IgD-negative memory B cell (primary cell): ENCODE data around the gene SH3PXD2A. TPM values are rescaled to one million over a fixed set of nuclear protein-coding genes. Genes with fewer than 3 reads are reported as not detected.
"Not testable (repeated sequence)": the region's sequence is repeated elsewhere in the genome, so short reads cannot be mapped to it uniquely, and the experiment has no call there.

Experiments used
- H3K27ac Mint-ChIP-seq, 3 donors: one replicate each; pipeline ENCODE4 v1.8.0; 2020 to 2022; ENCODE audit warnings: mild to moderate bottlenecking in 3 of 3, mixed read lengths in 3 of 3, moderate library complexity in 1 of 3
- H3K27me3 Mint-ChIP-seq: one replicate; pipeline ENCODE4 v1.8.0; 2021; ENCODE audit warnings: mixed read lengths
- H3K36me3 Mint-ChIP-seq: one replicate; pipeline ENCODE4 v1.8.0; 2020; ENCODE audit warnings: mild to moderate bottlenecking, mixed read lengths
- H3K4me1 Mint-ChIP-seq, 3 donors: one replicate each; pipeline ENCODE4 v1.8.0; 2020 to 2022; ENCODE audit warnings: mixed read lengths in 3 of 3, mild to moderate bottlenecking in 1 of 3
- H3K4me3 Mint-ChIP-seq, 4 donors: one replicate each; pipeline ENCODE4 v1.8.0; 2020 to 2022; ENCODE audit warnings: mild to moderate bottlenecking in 4 of 4, mixed read lengths in 4 of 4, moderate library complexity in 3 of 4
- H3K9me3 Mint-ChIP-seq, 3 donors: one replicate each; pipeline ENCODE4 v1.8.0; 2020 to 2021; ENCODE audit warnings: mixed read lengths in 3 of 3, mild to moderate bottlenecking in 1 of 3
- polyA plus RNA-seq: library from polyadenylated mRNA; unstranded; fragments of 300-500 nt; fragmentation: Illumina TruSeq; gene quantifications from one replicate; pipeline ENCODE4 v1.2.3, GENCODE V29; 2021

SH3PXD2A gene
- polyA plus RNA-seq, 1 donor from 2014 or later: 1.2 TPM

GRCh38 chr10:103633846-103634245 is 221.5 kb downstream of the SH3PXD2A start:
- Mint-ChIP-seq H3K4me1 (no peaks in the 10 kb centered on the region), H3K4me3 (no peak overlapping the region), H3K36me3 (no peaks in the 10 kb centered on the region), H3K27ac (no peak overlapping the region), H3K9me3 (no peaks in the 10 kb centered on the region), H3K27me3 (no peaks in the 10 kb centered on the region)

DNA sequence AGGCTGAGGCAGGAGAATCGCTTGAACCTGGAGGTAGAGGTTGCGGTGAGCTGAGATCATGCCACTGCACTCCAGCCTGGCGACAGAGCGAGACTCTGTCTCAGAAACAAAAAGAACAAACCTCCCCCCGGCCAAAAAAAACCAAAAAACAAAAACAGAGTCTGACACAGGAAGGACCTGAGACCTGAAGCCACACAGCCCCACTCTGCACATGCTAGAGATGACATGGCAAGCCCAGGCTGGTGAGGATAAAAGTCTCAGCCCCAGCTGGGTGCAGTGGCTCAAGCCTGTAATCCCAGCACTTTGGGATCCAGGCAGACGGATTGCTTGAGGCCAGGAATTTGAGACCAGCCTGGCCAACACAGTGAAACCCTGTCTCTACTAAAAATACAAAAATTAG is 222.5 kb downstream of the SH3PXD2A start:
- not testable (repeated sequence) for H3K4me3 Mint-ChIP-seq, H3K27ac Mint-ChIP-seq, H3K36me3 Mint-ChIP-seq, H3K27me3 Mint-ChIP-seq, H3K9me3 Mint-ChIP-seq, H3K4me1 Mint-ChIP-seq

DNA sequence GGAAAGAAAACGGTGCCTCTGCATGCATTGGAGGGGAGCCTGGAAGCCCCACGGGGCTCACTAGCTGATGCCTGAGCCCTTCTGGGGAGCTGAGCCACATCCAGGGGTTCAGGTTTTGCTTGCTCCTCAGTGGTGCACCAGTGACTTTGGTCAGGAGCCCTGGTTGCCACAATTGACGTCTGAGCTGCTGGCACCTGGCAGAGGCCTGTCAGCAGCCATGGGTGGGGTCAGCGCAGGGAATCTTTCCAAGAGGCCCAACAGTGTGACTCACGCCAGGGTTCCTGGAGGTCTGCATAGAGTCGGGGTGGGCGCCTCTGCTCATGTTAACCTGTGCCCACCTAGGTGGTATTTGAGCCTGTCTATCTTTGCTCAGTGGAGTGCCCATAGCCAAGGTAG is 223.1 kb downstream of the SH3PXD2A start:
- no peak overlapping the region for H3K4me3 Mint-ChIP-seq
- no peaks in the 10 kb centered on the region for H3K4me1 Mint-ChIP-seq
- no peak overlapping the region for H3K27ac Mint-ChIP-seq
- no peaks in the 10 kb centered on the region for H3K36me3 Mint-ChIP-seq
- no peaks in the 10 kb centered on the region for H3K27me3 Mint-ChIP-seq
- no peaks in the 10 kb centered on the region for H3K9me3 Mint-ChIP-seq

DNA sequence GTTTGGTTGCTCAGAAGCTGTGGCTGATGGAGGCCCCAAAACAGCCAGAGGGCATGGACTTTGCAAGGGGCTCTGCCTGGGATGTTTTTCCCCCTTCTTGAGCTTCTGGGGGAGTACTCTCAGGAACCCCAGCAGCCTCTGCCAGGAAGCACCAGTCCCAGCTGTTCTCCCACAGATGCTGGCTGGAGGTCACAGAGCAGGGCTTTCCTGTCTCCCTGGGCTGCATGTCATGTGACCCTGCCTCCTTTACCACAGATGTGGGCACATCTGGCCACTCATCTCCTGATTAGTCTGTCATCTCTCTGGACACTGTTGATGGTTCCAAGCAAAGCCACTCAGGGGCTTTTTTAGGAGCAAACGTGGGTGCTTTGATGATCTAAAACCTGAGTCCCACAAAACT is 225.2 kb downstream of the SH3PXD2A start:
- Mint-ChIP-seq H3K27ac (no peak overlapping the region), H3K9me3 (no peaks in the 10 kb centered on the region), H3K4me3 (no peak overlapping the region), H3K4me1 (peaks cover 0 to under 1% (median 0%) of the 10 kb centered on the region in 3 donors), H3K27me3 (no peaks in the 10 kb centered on the region), H3K36me3 (peaks cover under 1% of the 10 kb centered on the region)

GRCh38 chr10:103629581-103629980 is 225.8 kb downstream of the SH3PXD2A start:
- no peaks in the 10 kb centered on the region for H3K27me3 Mint-ChIP-seq
- no peak overlapping the region for H3K4me3 Mint-ChIP-seq
- peaks cover 2% of the 10 kb centered on the region for H3K36me3 Mint-ChIP-seq
- H3K9me3 Mint-ChIP-seq: no peaks in the 10 kb centered on the region
- no peak overlapping the region for H3K27ac Mint-ChIP-seq
- peaks cover 0 to 1% (median 0%) of the 10 kb centered on the region in 3 donors for H3K4me1 Mint-ChIP-seq

DNA sequence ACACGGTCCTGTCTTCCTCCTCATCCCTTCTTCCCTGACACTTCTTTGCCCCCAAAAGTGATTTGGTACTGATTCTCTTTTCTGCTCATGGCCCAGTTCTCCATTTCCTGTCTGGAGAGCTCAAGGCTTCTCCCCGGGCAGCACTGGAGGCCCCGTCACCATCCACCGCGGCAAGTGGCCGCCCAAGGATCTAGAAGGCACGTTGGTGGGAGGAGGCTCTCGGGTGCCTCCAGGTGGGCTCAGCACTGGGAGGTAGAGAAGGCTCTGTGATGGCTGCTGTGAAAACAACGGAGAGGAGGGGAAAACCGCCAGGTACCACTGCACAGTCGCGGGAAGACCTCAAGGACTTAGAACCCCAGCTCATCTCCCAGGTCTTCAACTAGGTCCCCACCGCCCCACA is 227.5 kb downstream of the SH3PXD2A start:
- no peaks in the 10 kb centered on the region for H3K9me3 Mint-ChIP-seq
- H3K36me3 Mint-ChIP-seq: peaks cover 2% of the 10 kb centered on the region
- peaks cover 0 to 1% (median 0%) of the 10 kb centered on the region in 3 donors for H3K4me1 Mint-ChIP-seq
- no peak overlapping the region for H3K27ac Mint-ChIP-seq
- no peak overlapping the region for H3K4me3 Mint-ChIP-seq
- H3K27me3 Mint-ChIP-seq: no peaks in the 10 kb centered on the region

GRCh38 chr10:103627111-103627892 is 228.1 kb downstream of the SH3PXD2A start:
- Mint-ChIP-seq H3K36me3 (peaks cover 2% of the 10 kb centered on the region), H3K4me3 (no peak overlapping the region), H3K4me1 (peaks cover 0 to 1% (median 0%) of the 10 kb centered on the region in 3 donors), H3K9me3 (no peaks in the 10 kb centered on the region), H3K27ac (no peak overlapping the region), H3K27me3 (no peaks in the 10 kb centered on the region)

DNA sequence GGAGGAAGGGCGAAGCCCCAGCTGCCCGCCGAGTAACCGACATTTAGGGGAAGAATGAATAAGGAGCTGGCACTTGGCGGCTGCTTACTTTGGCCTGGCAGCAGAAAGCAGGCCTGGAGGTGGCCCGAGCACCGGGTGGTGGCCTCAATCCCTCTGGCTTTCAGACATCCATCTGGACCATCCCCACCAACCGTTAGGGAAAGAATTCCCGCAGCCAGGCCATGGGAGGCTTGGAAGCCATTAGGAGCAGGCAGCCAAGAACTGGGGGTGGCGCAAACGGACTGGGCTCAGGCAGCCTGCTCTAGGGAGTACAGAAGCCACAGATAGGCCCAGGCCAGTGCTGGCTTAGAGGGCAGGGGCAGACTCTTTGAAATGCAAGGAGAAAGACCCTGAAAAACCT is 229.2 kb downstream of the SH3PXD2A start:
- H3K27ac Mint-ChIP-seq: no peak overlapping the region
- no peak overlapping the region for H3K4me3 Mint-ChIP-seq
- H3K9me3 Mint-ChIP-seq: no peaks in the 10 kb centered on the region

DNA sequence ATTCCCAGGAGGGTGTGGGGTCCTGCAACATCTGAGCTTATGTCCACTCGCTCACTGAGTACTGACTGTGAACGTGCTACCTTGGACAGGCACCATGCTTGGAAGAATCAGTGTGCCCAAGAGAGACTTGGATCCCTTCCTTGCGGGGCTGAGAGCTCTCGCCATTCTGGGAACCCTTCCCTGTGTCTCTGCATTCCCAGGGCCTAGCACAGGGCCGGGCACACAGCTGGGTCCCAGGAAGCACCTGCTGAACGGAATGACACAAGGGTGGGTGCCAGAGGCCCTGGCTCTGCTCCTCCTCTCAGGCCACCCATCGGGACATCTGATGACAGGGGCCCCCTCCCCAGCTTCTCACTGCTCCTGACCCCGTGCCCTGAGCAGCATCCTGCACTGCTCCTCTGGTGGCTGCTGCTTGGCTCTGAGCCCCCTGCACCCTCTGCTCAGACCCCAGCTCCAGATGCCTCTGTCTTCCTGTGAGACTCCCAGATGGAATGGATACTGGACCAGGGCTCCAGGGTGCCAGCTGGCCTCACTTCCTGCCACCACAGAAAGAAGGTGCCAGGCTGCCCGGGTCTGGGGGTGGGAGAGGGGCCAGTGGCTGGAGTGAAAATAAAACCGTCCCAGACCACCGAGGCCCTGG is 232.3 kb downstream of the SH3PXD2A start:
- H3K27ac Mint-ChIP-seq: no peak overlapping the region
- no peak overlapping the region for H3K4me3 Mint-ChIP-seq
- peaks cover 0 to 1% (median 1%) of the 10 kb centered on the region in 3 donors for H3K4me1 Mint-ChIP-seq
- H3K27me3 Mint-ChIP-seq: no peaks in the 10 kb centered on the region
- no peaks in the 10 kb centered on the region for H3K9me3 Mint-ChIP-seq
- peaks cover 2% of the 10 kb centered on the region for H3K36me3 Mint-ChIP-seq

More for the DNA sequence above, 229.2 kb downstream of the SH3PXD2A start:
- Mint-ChIP-seq H3K4me1 (peaks cover 0 to 1% (median 0%) of the 10 kb centered on the region in 3 donors), H3K27me3 (no peaks in the 10 kb centered on the region), H3K36me3 (peaks cover 2% of the 10 kb centered on the region)

DNA sequence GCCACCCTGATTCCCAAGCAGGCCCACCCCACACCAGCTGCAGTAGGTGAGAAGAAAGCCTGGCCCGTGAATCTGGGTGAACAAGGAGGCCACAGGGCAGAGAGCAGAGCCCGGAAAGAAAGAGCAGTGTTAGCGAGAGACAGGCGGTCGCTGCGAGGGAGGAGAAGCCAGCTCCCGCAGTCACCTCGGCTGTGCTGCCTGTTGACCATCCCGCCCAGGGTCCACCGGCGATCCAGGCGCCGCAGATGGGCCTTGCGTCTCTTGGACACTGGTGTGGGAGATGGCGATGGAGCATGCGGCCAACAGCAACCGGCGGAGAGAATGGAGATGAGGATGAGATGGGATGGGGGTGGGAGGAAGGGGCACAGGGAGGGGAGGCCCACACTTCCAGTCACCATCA is 233.1 kb downstream of the SH3PXD2A start:
- H3K27ac Mint-ChIP-seq: no peak overlapping the region

DNA sequence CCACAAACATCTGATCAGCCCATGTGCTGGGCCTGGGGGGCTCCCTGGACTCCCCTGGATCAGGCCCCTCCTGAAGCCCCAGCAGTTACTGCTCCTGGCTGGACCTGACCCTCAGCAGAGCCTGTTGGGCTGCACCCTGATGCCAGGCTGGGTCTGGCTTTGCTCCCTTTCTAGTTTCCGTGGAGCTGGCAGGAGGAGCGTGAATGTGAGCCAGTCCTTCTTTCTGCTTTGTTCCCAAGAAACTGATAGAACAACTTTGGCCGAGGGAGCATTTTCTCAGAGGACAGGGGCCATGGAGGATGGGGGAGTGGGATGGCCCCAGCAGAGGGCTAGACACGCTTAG is 233.6 kb downstream of the SH3PXD2A start:
- Mint-ChIP-seq H3K27ac (no peak overlapping the region), H3K4me1 (peaks cover 0 to 1% (median 1%) of the 10 kb centered on the region in 3 donors), H3K27me3 (no peaks in the 10 kb centered on the region), H3K4me3 (no peak overlapping the region), H3K36me3 (peaks cover 2% of the 10 kb centered on the region), H3K9me3 (no peaks in the 10 kb centered on the region)

More for the DNA sequence above, 233.1 kb downstream of the SH3PXD2A start:
- Mint-ChIP-seq H3K4me1 (peaks cover 0 to 1% (median 1%) of the 10 kb centered on the region in 3 donors), H3K9me3 (no peaks in the 10 kb centered on the region), H3K27me3 (no peaks in the 10 kb centered on the region), H3K4me3 (no peak overlapping the region), H3K36me3 (peaks cover 2% of the 10 kb centered on the region)

DNA sequence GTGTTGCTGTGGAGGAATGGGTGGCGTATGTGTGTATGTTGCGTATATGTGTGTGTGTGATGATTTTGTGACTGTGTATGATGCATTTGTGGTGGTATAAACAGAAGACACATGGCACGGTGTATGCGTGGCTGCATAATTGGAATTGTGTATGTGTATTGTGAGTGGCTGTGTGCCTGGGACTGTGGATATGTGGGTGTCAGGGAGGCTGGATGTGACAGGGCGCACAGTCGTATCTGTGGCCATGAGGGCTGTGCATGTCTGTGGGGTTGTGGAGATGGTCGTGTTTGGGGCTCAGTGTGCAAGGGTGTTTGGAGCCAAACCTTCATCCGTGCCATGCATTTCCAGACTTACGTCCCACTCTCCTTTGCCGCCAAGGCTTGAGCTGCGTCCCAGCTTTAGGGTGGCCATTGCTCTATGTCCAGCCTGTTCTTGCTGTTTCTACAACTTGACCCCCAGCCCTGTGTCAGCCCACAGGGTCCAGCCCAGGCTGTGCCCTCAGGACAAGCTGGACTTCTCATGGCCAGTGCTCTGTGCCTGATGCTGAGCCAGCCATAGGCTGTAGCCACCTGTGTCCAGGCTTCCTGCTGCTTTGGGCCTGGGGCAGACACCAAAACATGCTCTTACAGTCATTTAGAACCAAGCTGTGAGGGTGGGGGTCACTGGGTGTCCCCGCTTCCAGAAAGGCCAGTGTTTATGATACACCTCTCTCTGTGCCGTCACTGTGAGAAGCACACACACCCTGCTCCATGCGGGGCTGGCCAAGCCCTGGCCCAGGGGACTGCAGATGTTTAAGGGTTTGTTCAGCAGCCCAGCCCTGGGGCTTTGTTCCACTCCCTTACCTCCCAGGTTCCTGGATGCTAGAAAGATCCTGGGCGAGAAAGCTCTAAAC is 234.2 kb downstream of the SH3PXD2A start:
- H3K9me3 Mint-ChIP-seq: no peaks in the 10 kb centered on the region
- no peak overlapping the region for H3K4me3 Mint-ChIP-seq
- no peak overlapping the region for H3K27ac Mint-ChIP-seq
- H3K4me1 Mint-ChIP-seq: peaks cover 0 to 1% (median 1%) of the 10 kb centered on the region in 3 donors
- H3K27me3 Mint-ChIP-seq: no peaks in the 10 kb centered on the region
- peaks cover 2% of the 10 kb centered on the region for H3K36me3 Mint-ChIP-seq

DNA sequence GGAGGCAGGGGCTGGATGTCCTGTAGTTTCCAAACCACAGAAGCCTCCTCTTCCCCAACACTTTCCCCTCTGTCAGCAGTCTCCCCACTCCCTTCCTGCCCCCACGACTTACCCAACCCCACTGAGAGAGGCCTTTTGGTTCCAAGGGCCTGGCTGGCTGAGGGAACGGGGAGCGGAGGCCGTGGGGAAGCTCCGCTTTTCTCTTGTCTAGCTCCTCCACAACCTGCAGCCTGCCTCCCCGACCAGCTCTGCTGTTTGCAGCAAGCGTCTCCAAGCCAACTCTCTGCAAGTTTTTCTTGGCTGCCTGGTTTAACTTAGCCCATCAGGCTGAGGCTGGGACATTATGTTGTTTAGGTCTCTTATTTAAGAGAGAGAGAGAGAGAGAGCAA is 235.0 kb downstream of the SH3PXD2A start:
- H3K9me3 Mint-ChIP-seq: no peaks in the 10 kb centered on the region
- H3K27me3 Mint-ChIP-seq: no peaks in the 10 kb centered on the region
- no peak overlapping the region for H3K4me3 Mint-ChIP-seq
- H3K27ac Mint-ChIP-seq: no peak overlapping the region
- peaks cover 2% of the 10 kb centered on the region for H3K36me3 Mint-ChIP-seq
- peaks cover 0 to 1% (median 1%) of the 10 kb centered on the region in 3 donors for H3K4me1 Mint-ChIP-seq

DNA sequence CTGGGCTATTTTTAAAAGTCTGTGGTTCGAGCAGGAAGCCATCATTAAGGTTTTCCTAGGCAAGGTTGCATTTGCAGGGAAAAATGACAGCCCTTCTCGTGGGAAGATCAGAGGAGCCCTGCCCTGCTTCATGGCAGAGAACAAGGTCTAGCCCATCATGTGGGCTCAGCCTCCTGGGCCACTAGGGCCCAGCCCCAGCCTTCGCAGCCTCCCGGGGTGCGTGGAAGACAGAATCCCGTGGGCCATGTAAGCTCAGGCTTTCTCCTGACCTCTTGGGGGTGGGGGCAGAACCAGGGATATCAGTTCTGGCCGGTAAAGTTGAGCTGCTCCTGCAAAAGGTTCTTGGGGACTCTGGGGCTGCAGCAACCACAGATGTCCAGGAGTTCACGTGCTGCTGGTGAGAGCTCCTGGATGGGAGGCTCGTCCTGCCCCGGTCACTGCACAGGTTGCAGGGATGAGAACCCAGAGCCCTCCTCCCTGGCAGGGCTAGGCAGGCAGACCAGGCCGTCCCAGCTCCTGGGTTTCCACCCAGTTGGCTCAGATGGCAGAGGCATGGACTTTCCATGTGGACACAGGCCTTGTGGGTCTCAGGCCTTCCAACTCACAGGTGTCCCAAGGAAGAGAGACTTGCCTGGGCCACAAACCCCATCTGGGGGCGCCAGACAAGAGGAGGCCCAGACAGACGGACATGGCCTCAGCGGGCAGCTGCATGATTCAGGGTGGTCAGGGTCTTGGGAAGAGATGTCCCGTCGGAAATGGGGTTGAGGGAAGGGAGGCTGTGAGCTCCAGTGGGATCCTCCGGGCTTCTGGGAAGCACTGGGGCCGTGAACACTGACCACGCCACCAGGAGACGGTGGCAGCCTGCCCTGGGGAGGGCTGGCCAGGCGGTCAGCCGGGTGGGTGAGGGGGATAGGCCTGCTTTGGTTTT is 235.7 kb downstream of the SH3PXD2A start:
- Mint-ChIP-seq H3K4me1 (peaks cover 0 to 1% (median 0%) of the 10 kb centered on the region in 3 donors), H3K27ac (no peak overlapping the region), H3K27me3 (no peaks in the 10 kb centered on the region), H3K4me3 (no peak overlapping the region), H3K36me3 (no peaks in the 10 kb centered on the region), H3K9me3 (no peaks in the 10 kb centered on the region)
